Uterus (tissue), 4 donors: Measurements from ENCODE around the gene C2orf92. TPM values are rescaled to one million over a fixed set of nuclear protein-coding genes. Genes with fewer than 3 reads are reported as not detected.

Source experiments
- DNase-seq, 2 donors: peaks; one replicate each; pipeline ENCODE4 v3.0.0-alpha.2; 2019 to 2020
- H3K27ac ChIP-seq, 2 donors: fragments of 200-600 bp; sonication (generic); 1 replicate in 1 of 2; 2 replicates in 1 of 2; pipeline ENCODE4 v1.5.1; 2016 to 2018
- H3K27me3 ChIP-seq, 2 donors: fragments of 200-600 bp; sonication (generic); one replicate each; pipeline ENCODE4 v1.5.1; 2018 to 2019; ENCODE audit warnings: control low read depth in 1 of 2
- H3K36me3 ChIP-seq, 2 donors: fragments of 200-600 bp; sonication (generic); one replicate each; pipeline ENCODE4 v1.5.1; 2019; ENCODE audit warnings: control low read depth in 1 of 2
- H3K4me1 ChIP-seq, 2 donors: fragments of 200-600 bp; sonication (generic); one replicate each; pipeline ENCODE4 v1.5.1; 2018 to 2019; ENCODE audit warnings: control low read depth in 1 of 2
- H3K4me3 ChIP-seq, 2 donors: fragments of 200-600 bp; sonication (generic); 1 replicate in 1 of 2; 2 replicates in 1 of 2; pipeline ENCODE4 v1.5.1; 2018 to 2019; ENCODE audit warnings: mild to moderate bottlenecking in 1 of 2
- H3K9me3 ChIP-seq, 2 donors: fragments of 200-600 bp; sonication (generic); one replicate each; pipeline ENCODE4 v1.5.1; 2019; ENCODE audit warnings: control low read depth in 1 of 2
- POLR2A ChIP-seq, 2 donors: fragments of 450-650 bp; IDR thresholded peaks; one replicate each; pipeline ENCODE4 v1.6.1; 2016; ENCODE audit warnings: antibody characterized with exemption in 2 of 2, mild to moderate bottlenecking in 1 of 2, moderate library complexity in 1 of 2
- intact Hi-C: fragments of 100-400 bp; cut with DNase I; formaldehyde crosslinking; loops from one replicate; pipeline ENCODE4 v1.15.1; 2023; ENCODE audit warnings: low total_unique reads
- total RNA-seq, 4 donors: library from RNA; depleted of rRNA in 3 of 4; stranded (reverse); fragments of >200 nt in 3 of 4; gene quantifications; one replicate each; pipeline versions ENCODE4 v1.1.0 to v1.2.4, GENCODE V29; 2014 to 2023
- TF ChIP-seq, protein P1 (sequence below), 4 experiments: fragments of 200-600 bp in 2 of 4; fragments of 450-650 bp in 2 of 4; sonication (generic) in 2 of 4; IDR thresholded peaks; one replicate each; pipeline ENCODE4 v1.5.1; 2016 to 2019; ENCODE audit warnings: antibody characterized with exemption in 4 of 4, mild to moderate bottlenecking in 2 of 4, moderate library complexity in 1 of 4
- donor health status: DM: yes; HTN: yes; CAD: no.

Gene C2orf92
- total RNA-seq, 4 donors from 2014 or later = 5.4 to 17.9 (median 14.0) TPM

DNA sequence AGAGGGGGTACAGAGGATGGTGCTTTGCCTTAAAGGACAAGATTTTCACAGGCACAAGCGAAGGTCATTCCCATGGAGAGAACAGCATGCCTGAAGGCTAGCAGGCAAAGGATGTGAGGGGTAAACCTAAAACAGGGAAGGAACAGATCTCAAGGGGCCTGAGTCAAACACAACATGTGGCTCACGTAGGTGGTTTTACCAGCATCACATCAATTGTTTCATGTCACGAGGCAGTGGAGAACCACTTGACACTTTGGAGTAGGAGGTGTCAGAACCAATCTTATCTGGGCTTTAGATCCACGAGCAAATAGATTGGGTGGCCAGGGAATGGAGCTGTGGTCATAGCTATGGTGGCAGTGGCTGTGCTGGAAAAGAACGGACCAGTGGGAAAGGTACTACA lies 15.2 kb upstream of the C2orf92 start:
- Histone ChIP-seq H3K4me1 (no peaks in the 10 kb centered on the region), H3K36me3 (no peaks in the 10 kb centered on the region), H3K27me3 (no peaks in the 10 kb centered on the region), H3K27ac (no peak overlapping the region), H3K9me3 (peaks cover 0 to 7% of the 10 kb centered on the region in 2 donors), H3K4me3 (no peak overlapping the region)
- no peak for TF ChIP-seq POLR2A (IDR thresholded peaks at IDR 0.05)
- TF ChIP-seq, protein P1, sequence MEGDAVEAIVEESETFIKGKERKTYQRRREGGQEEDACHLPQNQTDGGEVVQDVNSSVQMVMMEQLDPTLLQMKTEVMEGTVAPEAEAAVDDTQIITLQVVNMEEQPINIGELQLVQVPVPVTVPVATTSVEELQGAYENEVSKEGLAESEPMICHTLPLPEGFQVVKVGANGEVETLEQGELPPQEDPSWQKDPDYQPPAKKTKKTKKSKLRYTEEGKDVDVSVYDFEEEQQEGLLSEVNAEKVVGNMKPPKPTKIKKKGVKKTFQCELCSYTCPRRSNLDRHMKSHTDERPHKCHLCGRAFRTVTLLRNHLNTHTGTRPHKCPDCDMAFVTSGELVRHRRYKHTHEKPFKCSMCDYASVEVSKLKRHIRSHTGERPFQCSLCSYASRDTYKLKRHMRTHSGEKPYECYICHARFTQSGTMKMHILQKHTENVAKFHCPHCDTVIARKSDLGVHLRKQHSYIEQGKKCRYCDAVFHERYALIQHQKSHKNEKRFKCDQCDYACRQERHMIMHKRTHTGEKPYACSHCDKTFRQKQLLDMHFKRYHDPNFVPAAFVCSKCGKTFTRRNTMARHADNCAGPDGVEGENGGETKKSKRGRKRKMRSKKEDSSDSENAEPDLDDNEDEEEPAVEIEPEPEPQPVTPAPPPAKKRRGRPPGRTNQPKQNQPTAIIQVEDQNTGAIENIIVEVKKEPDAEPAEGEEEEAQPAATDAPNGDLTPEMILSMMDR (IDR thresholded peaks at IDR 0.05) = no peak
- intact Hi-C loops = no loop called here
- DNase-seq = no peak

DNA sequence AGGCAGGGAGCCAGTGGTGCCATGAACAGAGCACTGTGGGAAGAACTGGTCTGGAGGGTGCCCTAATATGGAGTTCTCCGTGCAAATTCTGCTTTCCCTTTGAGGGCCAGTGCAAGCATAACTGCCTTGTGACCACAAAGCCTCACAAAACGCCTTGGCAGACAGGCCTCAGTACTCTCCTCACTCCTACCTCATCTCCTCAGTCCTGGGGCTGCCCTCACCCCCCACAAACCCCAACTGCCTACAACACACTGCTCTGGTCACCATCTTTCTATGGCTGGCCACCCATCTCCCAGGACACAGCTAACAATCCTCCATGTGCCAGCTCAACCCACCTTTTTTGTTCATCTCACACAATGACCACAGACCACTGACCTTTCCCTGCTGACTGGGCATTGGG lies 14.7 kb upstream of the C2orf92 start:
- H3K4me3 ChIP-seq = no peak overlapping the region
- H3K9me3 ChIP-seq = peaks cover 0 to 7% of the 10 kb centered on the region in 2 donors
- H3K27me3 ChIP-seq = no peaks in the 10 kb centered on the region
- no peaks in the 10 kb centered on the region for H3K4me1 ChIP-seq
- no peak for TF ChIP-seq POLR2A (IDR thresholded peaks at IDR 0.05)
- TF ChIP-seq, protein P1 (IDR thresholded peaks at IDR 0.05) = no peak
- H3K36me3 ChIP-seq = no peaks in the 10 kb centered on the region
- DNase-seq = no peak
- intact Hi-C loops = no loop called here
- H3K27ac ChIP-seq = no peak overlapping the region

DNA sequence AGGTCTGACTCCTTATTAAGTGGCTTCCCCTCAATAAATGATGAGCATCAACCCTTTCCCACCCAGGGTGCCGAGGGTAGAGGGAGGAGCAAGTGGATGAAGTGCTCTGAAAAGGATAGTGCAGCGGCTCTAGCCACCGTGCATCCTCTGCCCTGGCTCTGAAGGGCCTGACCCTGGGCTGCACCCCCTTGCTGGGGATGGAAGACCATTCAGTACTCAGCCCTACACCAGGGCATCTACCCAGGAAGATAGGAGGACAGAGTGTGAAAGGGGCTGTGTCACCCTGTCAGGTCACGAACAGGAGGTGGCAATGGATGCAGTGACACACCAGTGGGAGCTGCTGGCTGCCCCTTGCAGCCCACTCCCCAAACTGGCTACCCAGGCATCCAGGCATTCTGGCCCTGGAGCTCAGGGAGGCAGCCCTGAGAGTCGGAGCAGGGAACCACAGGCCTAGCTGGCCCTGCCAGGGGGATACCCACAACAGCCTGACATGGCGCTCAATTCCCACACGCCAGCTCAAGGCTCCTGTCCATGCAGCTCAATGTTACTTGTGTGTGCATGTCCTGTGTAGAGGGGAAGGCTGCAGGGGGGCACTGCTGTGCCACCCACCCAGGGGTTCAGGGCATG lies 13.3 kb upstream of the C2orf92 start:
- H3K27me3 ChIP-seq = no peaks in the 10 kb centered on the region
- H3K36me3 ChIP-seq = no peaks in the 10 kb centered on the region
- no peak for DNase-seq

DNA sequence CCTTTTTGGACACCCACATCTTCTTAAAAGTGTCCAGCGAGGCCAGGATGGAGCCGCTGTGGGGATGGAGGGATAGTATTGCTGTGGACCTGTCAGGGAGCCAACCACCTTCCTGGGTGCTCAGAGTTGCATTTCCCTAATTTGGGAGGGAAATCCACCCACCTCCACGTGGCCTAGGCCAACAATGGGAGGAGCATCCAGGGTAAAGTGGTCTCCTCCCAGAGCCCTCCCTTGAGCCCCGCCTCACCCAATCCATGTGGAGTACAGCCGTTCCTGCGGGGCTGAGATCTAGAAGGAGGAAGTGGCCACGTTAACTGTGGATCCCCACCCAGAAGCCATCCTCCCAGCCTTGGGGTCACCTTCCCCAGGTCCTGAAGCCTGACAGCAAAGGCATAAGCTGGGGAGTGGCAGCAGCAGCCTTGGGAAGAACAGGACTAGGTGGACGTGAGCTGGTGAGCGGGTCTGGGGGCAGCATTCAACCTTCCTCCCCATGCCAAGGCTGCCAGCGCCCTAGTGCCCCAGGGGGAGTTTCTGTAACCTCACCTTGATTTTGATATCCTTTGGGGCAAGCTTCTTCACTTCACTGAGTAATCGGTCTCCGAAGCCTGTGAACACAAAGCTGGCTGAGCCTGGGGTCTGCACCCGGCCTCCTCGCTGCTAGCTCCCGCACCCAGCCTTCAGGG lies 12.5 kb upstream of the C2orf92 start:
- no peaks in the 10 kb centered on the region for H3K27me3 ChIP-seq
- no peak for DNase-seq
- H3K27ac ChIP-seq = no peak overlapping the region
- H3K9me3 ChIP-seq = peaks cover 0 to 7% of the 10 kb centered on the region in 2 donors
- TF ChIP-seq POLR2A (IDR thresholded peaks at IDR 0.05) = no peak
- TF ChIP-seq, protein P1 (IDR thresholded peaks at IDR 0.05) = no peak
- H3K4me1 ChIP-seq = peaks cover 0 to 13% of the 10 kb centered on the region in 2 donors
- intact Hi-C loops = no loop called here
- H3K4me3 ChIP-seq = no peak overlapping the region
- H3K36me3 ChIP-seq = no peaks in the 10 kb centered on the region

More for the DNA sequence above, 13.3 kb upstream of the C2orf92 start:
- H3K4me3 ChIP-seq = no peak overlapping the region
- no peak overlapping the region for H3K27ac ChIP-seq
- peaks cover 0 to 7% of the 10 kb centered on the region in 2 donors for H3K9me3 ChIP-seq
- intact Hi-C loops = no loop called here
- TF ChIP-seq, protein P1 (IDR thresholded peaks at IDR 0.05) = no peak
- TF ChIP-seq POLR2A (IDR thresholded peaks at IDR 0.05) = no peak
- peaks cover 0 to 6% of the 10 kb centered on the region in 2 donors for H3K4me1 ChIP-seq

DNA sequence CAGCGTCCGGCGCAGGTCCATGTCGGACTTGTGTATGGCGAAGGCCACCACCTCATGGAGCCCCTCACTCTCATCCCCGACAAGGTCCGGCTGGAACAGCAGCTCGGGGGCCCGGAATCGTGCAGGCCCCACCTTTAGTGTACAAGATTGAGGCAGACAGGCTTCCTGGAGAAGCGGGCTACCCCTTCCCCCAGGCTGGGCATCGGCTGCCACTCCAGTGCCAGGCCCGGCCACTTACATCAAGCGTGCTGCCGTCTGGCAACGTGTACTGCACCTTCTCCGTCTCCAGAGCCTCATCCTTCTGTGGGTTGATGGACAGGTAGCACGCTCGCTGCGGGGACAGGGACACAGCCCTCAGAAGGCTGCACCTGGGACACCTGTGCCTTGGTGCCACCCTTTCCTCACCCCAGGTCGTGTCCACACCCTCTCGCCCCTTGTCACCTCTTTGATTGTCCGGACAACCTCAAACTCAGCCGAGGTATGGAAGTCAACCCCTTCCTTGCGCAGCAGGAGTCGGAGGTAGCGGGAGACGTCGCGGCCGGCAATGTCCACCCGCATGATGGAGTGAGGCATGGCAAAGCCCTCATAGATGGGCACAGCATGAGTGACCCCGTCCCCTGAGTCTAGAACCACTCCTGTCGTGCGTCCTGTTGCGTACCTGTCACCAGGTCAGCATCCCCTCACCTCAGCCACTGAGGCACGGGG lies 11.4 kb upstream of the C2orf92 start:
- DNase-seq = no peak
- H3K27ac ChIP-seq = no peak overlapping the region
- no peaks in the 10 kb centered on the region for H3K36me3 ChIP-seq
- TF ChIP-seq, protein P1 (IDR thresholded peaks at IDR 0.05) = no peak
- H3K9me3 ChIP-seq = peaks cover 0 to 7% of the 10 kb centered on the region in 2 donors
- H3K4me1 ChIP-seq = peaks cover 0 to 13% of the 10 kb centered on the region in 2 donors
- intact Hi-C loops = no loop called here
- no peak overlapping the region for H3K4me3 ChIP-seq
- H3K27me3 ChIP-seq = no peaks in the 10 kb centered on the region
